NCI-H146 treated with DMSO at 0.1 percent for 48 hours (cell line): ENCODE data around the gene TMEM139.

Source experiments
- DNase-seq: peaks from one replicate; lab custom pipeline; 2025; ENCODE audit not compliant: unreplicated experiment; lab: John Stamatoyannopoulos, UW

TMEM139 gene

GRCh38 chr7:143321734-143322133 lies 37.0 kb downstream of the TMEM139 start:
- no peak for DNase-seq

DNA sequence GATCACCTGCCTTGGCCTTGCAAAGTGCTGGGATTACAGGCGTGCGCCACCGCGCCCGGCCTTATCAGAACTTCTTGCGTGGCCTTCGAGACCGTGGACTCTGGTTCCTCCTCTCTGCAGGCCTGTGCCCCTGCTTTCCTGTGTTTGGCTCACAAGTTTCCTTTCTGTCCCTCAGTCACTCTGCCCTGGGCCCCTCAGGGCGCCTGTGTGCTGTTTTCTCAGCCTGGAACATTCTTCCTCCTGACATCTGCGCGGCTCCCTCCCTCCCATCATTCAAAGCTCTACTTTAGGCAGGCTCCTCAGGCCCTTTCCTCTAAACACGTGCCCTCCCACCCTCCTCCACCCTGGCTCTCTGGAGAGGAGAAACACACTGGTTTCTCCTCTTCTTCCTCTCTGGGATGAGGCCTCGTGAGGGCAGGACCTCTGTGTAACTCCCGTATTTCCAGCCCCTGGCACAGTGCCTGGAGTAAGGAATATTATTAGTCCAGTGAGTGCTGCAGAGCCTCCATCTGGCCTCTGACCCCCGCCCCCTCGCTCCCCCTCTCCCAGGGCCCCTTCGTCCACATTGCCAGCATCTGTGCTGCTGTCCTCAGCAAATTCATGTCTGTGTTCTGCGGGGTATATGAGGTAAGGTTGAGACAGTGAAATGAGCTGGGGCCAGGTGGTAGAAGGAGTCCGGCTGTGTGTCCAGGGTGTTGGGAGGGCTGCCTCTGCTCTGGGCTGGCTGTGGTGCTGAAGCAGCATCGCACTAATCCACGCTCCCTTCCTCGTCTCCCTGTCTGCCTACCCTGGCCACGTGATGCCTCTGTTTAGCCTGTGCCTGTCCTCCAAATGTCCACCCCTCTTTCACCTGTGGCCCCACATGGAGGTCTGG lies 38.2 kb downstream of the TMEM139 start:
- no peak for DNase-seq

- no peak for DNase-seq
These were observed 38.9 kb downstream of the TMEM139 start for GRCh38 chr7:143323653-143324052.

GRCh38 chr7:143325240-143325639 lies 40.5 kb downstream of the TMEM139 start:
- no peak for DNase-seq

DNA sequence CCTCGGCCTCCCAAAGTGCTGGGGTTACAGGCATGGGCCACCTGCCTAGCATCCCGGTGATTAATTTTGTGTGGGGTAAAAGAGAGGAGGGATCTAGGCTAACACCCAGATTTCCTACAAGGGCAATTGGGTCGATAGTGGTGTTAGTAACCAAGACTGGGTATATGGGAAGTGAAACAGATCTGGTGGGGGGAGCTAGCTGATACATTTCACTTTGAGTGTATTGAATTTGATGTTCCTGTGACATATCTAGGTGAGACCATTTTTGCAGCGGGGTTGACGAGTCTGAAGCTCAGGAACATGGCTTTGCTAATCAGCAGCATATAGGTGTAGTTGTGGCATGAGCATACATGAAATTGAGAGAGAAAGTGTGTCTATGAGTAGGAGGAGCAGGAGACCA lies 43.1 kb downstream of the TMEM139 start:
- no peak for DNase-seq

DNA sequence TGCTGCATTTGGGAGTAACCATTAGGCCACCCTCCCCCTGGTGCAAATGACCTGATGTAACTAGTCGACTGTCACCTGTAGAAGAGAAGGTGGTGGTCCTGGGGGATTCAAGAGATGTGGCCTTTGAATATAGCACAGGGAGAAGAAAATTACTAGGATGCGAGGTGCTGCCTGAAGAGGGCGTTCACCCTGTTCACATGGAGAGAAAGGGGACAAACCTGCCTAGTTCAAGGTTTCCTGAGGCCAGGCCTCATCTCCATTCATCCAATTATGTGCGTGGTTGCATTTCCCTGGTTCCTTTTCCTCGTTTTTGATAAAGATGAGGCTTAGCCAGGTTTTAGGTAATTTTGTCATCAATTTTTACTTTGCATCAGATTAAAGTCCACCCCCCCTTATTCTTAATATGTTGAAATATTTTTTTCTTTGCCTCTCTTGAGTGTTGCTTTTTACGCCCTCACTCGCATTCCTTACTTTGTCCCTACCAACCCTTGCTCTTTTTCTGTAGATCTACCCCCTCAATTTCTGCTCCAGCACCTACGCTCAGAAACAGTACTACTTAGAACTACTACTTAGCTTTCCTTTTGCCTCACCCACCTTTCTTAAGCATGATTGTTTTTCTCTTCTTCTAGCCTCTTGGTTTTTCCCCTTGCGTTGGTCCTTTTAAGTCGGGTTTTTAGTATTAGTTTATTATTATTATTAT lies 44.9 kb downstream of the TMEM139 start:
- DNase-seq: no peak

- no peak for DNase-seq
These were observed 46.5 kb downstream of the TMEM139 start for GRCh38 chr7:143331179-143331801.

DNA sequence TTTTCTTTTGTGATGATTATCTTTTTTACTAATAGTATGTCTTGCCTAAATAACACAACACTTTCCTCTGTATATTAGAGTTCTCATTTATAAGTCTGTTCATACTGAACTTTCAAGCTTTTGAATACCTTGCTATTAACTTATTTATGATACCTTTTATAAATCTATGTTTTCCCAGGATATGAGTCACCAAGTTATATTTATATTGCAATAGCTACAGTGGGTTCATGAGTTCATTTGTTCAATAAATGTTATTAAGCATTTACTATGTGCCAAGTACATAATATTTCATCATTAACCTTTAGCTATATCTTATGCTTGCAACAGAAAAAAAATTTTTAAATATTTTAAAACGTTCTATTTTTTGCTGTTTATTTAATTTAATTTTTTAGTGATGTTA lies 49.5 kb downstream of the TMEM139 start:
- no peak for DNase-seq

GRCh38 chr7:143337216-143337615 lies 52.5 kb downstream of the TMEM139 start:
- no peak for DNase-seq
